ENCODE data around the gene DMC1.

DNA sequence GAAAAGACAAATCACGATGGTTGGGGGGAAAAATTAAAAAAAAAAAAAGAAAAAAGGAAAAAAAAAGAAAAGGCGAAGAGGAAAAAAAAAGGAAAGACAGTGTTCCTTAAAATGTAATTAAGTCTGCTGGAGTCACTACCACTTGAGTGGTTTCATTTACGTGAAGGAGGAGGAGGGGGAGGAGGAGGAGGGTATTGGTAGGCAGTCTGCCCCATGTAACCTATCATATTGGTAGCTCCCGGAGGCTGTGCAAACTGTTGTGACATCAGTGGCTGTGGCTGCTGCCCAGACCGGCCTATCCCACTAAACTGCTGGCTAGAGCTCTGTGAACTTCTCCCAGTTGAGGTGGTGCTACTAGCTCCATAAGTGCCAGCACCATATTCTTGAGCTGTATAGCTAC lies 84.2 kb downstream of the DMC1 start:
- TF ChIP-seq POLR2A (IDR thresholded peaks at IDR 0.05), result no peak
- TF ChIP-seq, protein P1, sequence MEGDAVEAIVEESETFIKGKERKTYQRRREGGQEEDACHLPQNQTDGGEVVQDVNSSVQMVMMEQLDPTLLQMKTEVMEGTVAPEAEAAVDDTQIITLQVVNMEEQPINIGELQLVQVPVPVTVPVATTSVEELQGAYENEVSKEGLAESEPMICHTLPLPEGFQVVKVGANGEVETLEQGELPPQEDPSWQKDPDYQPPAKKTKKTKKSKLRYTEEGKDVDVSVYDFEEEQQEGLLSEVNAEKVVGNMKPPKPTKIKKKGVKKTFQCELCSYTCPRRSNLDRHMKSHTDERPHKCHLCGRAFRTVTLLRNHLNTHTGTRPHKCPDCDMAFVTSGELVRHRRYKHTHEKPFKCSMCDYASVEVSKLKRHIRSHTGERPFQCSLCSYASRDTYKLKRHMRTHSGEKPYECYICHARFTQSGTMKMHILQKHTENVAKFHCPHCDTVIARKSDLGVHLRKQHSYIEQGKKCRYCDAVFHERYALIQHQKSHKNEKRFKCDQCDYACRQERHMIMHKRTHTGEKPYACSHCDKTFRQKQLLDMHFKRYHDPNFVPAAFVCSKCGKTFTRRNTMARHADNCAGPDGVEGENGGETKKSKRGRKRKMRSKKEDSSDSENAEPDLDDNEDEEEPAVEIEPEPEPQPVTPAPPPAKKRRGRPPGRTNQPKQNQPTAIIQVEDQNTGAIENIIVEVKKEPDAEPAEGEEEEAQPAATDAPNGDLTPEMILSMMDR (IDR thresholded peaks at IDR 0.05), result no peak
